ENCODE measurements around the gene RTN4IP1.

DNA sequence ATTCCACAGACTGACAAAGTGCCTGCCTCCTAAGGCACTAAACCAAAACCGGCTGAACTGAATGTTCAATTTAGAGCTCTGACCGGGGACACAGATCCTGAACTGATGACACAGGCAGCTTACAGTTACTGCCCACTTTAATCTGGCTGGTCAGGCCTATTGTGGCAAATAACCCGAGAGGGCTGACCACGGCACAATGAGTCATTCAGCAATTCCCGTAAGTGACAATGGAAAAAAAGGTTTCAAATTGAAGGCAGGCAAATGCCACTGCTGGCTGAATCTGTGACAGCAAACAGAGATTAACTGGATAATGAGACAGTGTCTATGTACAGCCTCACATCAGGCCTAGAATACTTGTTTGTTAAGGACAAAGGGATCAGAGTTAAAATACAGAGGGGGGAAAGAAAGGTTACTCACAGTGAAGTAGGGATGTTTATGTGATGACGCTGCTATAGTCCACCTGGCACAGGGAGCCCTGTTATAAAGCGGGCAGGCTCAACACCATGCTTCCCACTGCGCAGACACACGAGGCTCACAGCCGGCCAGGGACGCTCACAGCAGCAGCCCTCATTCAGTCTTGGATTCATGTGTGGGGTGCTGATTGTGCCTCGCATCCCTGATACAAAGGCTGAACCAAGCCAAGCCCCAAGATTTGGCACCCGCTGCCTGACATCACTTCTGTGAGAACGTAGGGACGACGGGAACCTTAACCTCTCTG, 54.4 kb downstream of the RTN4IP1 start:
- TF ChIP-seq, protein P1, sequence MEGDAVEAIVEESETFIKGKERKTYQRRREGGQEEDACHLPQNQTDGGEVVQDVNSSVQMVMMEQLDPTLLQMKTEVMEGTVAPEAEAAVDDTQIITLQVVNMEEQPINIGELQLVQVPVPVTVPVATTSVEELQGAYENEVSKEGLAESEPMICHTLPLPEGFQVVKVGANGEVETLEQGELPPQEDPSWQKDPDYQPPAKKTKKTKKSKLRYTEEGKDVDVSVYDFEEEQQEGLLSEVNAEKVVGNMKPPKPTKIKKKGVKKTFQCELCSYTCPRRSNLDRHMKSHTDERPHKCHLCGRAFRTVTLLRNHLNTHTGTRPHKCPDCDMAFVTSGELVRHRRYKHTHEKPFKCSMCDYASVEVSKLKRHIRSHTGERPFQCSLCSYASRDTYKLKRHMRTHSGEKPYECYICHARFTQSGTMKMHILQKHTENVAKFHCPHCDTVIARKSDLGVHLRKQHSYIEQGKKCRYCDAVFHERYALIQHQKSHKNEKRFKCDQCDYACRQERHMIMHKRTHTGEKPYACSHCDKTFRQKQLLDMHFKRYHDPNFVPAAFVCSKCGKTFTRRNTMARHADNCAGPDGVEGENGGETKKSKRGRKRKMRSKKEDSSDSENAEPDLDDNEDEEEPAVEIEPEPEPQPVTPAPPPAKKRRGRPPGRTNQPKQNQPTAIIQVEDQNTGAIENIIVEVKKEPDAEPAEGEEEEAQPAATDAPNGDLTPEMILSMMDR (IDR thresholded peaks at IDR 0.05), result no peak
- TF ChIP-seq POLR2A (IDR thresholded peaks at IDR 0.05), result no peak
